HepG2 (cell line): ENCODE data around the gene PPOX. TPM values are rescaled to one million over a fixed set of nuclear protein-coding genes. Genes with fewer than 3 reads are reported as not detected.
A peak's percentile ranks its signal among the peaks of the same experiment; 100 is the strongest.

Source experiments
- CBX5 ChIP-seq: sonication (generic); formaldehyde crosslinking; IDR thresholded peaks from 2 replicates; pipeline ENCODE4 v1.4.0; 2020; ENCODE audit warnings: missing genetic modification reagents, borderline replicate concordance
- CCAR2 ChIP-seq: fragments of 200-400 bp; formaldehyde crosslinking; optimal IDR thresholded peaks from 2 replicates; pipeline ENCODE3; 2018; ENCODE audit warnings: low read depth, mild to moderate bottlenecking, low read length, moderate library complexity
- CCDC6 ChIP-seq: sonication (generic); formaldehyde crosslinking; IDR thresholded peaks from 2 replicates; pipeline ENCODE4 v1.8.1; 2022; ENCODE audit warnings: mild to moderate bottlenecking, missing genetic modification reagents, moderate library complexity
- FOXO1 ChIP-seq: sonication (generic); formaldehyde crosslinking; IDR thresholded peaks from 2 replicates; pipeline ENCODE4 v1.4.0; 2020; ENCODE audit warnings: missing genetic modification reagents
- HMGXB4 ChIP-seq, 2 experiments: sonication (generic) in 1 of 2; formaldehyde crosslinking in 1 of 2; IDR thresholded peaks; 2 replicates each; pipeline versions ENCODE4 v1.4.0 to v1.6.1; 2018 to 2020; ENCODE audit warnings: missing genetic modification reagents in 2 of 2, borderline replicate concordance in 1 of 2, low read depth in 1 of 2, mild to moderate bottlenecking in 1 of 2, missing biosample characterization in 1 of 2
- KMT2A ChIP-seq: sonication (generic); formaldehyde crosslinking; IDR thresholded peaks from 2 replicates; pipeline ENCODE4 v1.4.0; 2020; ENCODE audit warnings: missing genetic modification reagents
- MAFF ChIP-seq: IDR thresholded peaks from 2 replicates; pipeline ENCODE4 v1.6.1; 2011; ENCODE audit warnings: low read depth, low read length, improper control_type of control experiment
- MIXL1 ChIP-seq: IDR thresholded peaks from 2 replicates; pipeline ENCODE4 v1.6.1; 2016
- NCOA1 ChIP-seq: sonication (generic); formaldehyde crosslinking; IDR thresholded peaks from 2 replicates; pipeline ENCODE4 v1.9.0; 2021; ENCODE audit warnings: missing genetic modification reagents
- NFE2L2 ChIP-seq: fragments of 150-350 bp; IDR thresholded peaks from 2 replicates; pipeline ENCODE4 v1.6.1; 2014; ENCODE audit warnings: low read length
- NFYC ChIP-seq: IDR thresholded peaks from 2 replicates; pipeline ENCODE4 v1.6.1; 2016; ENCODE audit warnings: missing genetic modification reagents, missing compliant biosample characterization
- RARG ChIP-seq: sonication (generic); formaldehyde crosslinking; IDR thresholded peaks from 2 replicates; pipeline ENCODE4 v1.4.0; 2020; ENCODE audit warnings: low read depth, mild to moderate bottlenecking, missing genetic modification reagents
- SALL1 ChIP-seq: sonication (generic); formaldehyde crosslinking; IDR thresholded peaks from 2 replicates; pipeline ENCODE4 v1.8.0; 2022; ENCODE audit warnings: mild to moderate bottlenecking, missing genetic modification reagents
- SNRNP70 ChIP-seq: fragments of 200-400 bp; formaldehyde crosslinking; IDR thresholded peaks from 2 replicates; pipeline ENCODE4 v1.6.1; 2017; ENCODE audit warnings: mild to moderate bottlenecking, low read depth, low read length, moderate library complexity
- TBP ChIP-seq: sonication (generic); formaldehyde crosslinking; IDR thresholded peaks from 2 replicates; pipeline ENCODE4 v1.5.0; 2020; ENCODE audit warnings: missing genetic modification reagents
- TEAD3 ChIP-seq: optimal IDR thresholded peaks from 2 replicates; pipeline ENCODE3; 2016; ENCODE audit warnings: borderline replicate concordance
- TFE3 ChIP-seq: IDR thresholded peaks from 2 replicates; pipeline ENCODE4 v1.6.1; 2016
- THRA ChIP-seq: sonication (generic); formaldehyde crosslinking; IDR thresholded peaks from 2 replicates; pipeline ENCODE4 v1.4.0; 2020; ENCODE audit warnings: missing genetic modification reagents, borderline replicate concordance
- TP53 ChIP-seq: sonication (generic); formaldehyde crosslinking; conservative IDR thresholded peaks from 2 replicates; pipeline ENCODE4 v1.4.0; 2020; ENCODE audit warnings: missing genetic modification reagents
- WIZ ChIP-seq: sonication (generic); formaldehyde crosslinking; IDR thresholded peaks from 2 replicates; pipeline ENCODE4 v1.5.1; 2020; ENCODE audit warnings: mild to moderate bottlenecking, missing genetic modification reagents
- YEATS2 ChIP-seq: sonication (generic); formaldehyde crosslinking; IDR thresholded peaks from 2 replicates; pipeline ENCODE4 v1.4.0; 2020; ENCODE audit warnings: missing genetic modification reagents, borderline replicate concordance
- ZBTB39 ChIP-seq: sonication (generic); formaldehyde crosslinking; IDR thresholded peaks from 2 replicates; pipeline ENCODE4 v1.5.0; 2020; ENCODE audit warnings: missing genetic modification reagents
- ZNF12 ChIP-seq: sonication (generic); formaldehyde crosslinking; IDR thresholded peaks from 2 replicates; pipeline ENCODE4 v1.5.0; 2020; ENCODE audit warnings: missing genetic modification reagents
- ZNF333 ChIP-seq: sonication (generic); formaldehyde crosslinking; IDR thresholded peaks from 2 replicates; pipeline ENCODE4 v1.4.0; 2020; ENCODE audit warnings: mild to moderate bottlenecking, missing genetic modification reagents, borderline replicate concordance
- polyA plus RNA-seq, 8 experiments: library from polyadenylated mRNA; depleted of rRNA in 3 of 8; stranded (reverse) in 7 of 8; unstranded in 1 of 8; fragments of >200 nt; fragmentation: Illumina TruSeq in 4 of 8; extraction: Trizol in 4 of 8; gene quantifications; 2 replicates each; pipeline versions ENCODE4 v1.2.1 to v1.2.3, GENCODE V29; 2011 to 2016; ENCODE audit warnings: low read depth in 4 of 8, missing spikeins in 1 of 8, mixed read lengths in 1 of 8; ENCODE audit not compliant: insufficient read depth in 1 of 8
- total RNA-seq, 5 experiments: library from RNA; depleted of rRNA; stranded (reverse); fragments of >200 nt; fragmentation: Illumina TruSeq; extraction: Trizol; gene quantifications; 2 replicates each; pipeline ENCODE4 v1.2.3, GENCODE V29; 2016; ENCODE audit warnings: low read depth in 1 of 5

The PPOX gene
- total and polyA plus RNA-seq, 2 of the 13 experiments (the other 11 are each of a cell fraction or from before 2014, with no cell fraction given) = 15.5 to 27.7 TPM

- TF ChIP-seq MAFF = no peak
- TF ChIP-seq SALL1 = peak; percentile 52; the same call in 1 of the 2 replicates
- TF ChIP-seq CCAR2 = peak; percentile 28
- peak; percentile 44; the same call in 1 of the 2 replicates for TF ChIP-seq MIXL1 (CRISPR knock-in tag)
- no peak for TF ChIP-seq RARG
- TF ChIP-seq ZNF333 (CRISPR knock-in tag) = no peak
- no peak for TF ChIP-seq TBP (CRISPR knock-in tag)
- peak; percentile 31; the same call in 1 of the 2 replicates for TF ChIP-seq ZNF12 (CRISPR knock-in tag)
- no peak for TF ChIP-seq ZBTB39
- no peak for TF ChIP-seq TP53 (CRISPR knock-in tag)
- peak; percentile 57 to 66; a peak in 2 of 4 replicates for TF ChIP-seq HMGXB4 (CRISPR knock-in tag; IDR thresholded peaks at IDR 0.05; ENCODE audit: borderline replicate concordance in 1 of 2, low read depth in 1 of 2)
- TF ChIP-seq SNRNP70 = no peak
- TF ChIP-seq NFE2L2 = no peak
- TF ChIP-seq YEATS2 (CRISPR knock-in tag) = peak; percentile 26; the same call in 1 of the 2 replicates
- TF ChIP-seq NFYC (CRISPR knock-in tag) = 0 out of 2 replicates have a peak, but pooled peaks have one; percentile 12
- no peak for TF ChIP-seq NCOA1
- peak; percentile 58 for TF ChIP-seq TEAD3 (CRISPR knock-in tag)
- peak; percentile 46; the same call in 1 of the 2 replicates for TF ChIP-seq TFE3 (CRISPR knock-in tag)
- TF ChIP-seq FOXO1 (CRISPR knock-in tag) = no peak
- TF ChIP-seq KMT2A (CRISPR knock-in tag) = 0 out of 2 replicates have a peak, but pooled peaks have one; percentile 24
- no peak for TF ChIP-seq WIZ
- peak; percentile 54; the same call in 1 of the 2 replicates for TF ChIP-seq CCDC6 (CRISPR knock-in tag)
- TF ChIP-seq THRA (CRISPR knock-in tag) = peak; percentile 52; the same call in 1 of the 2 replicates
- TF ChIP-seq CBX5 (CRISPR knock-in tag) = peak; percentile 52; the same call in 1 of the 2 replicates
These were observed 43.7 kb downstream of the PPOX start (continued) for GRCh38 chr1:161209790-161210409.
